HCT116 (cell line): ENCODE measurements around the gene WDR44.

Experiments used
- CBX3 ChIP-seq: IDR thresholded peaks from 2 replicates; pipeline ENCODE4 v1.6.1; 2012; ENCODE audit warnings: low read depth
- ELF1 ChIP-seq: IDR thresholded peaks from 2 replicates; pipeline ENCODE4 v1.6.1; 2012; ENCODE audit warnings: low read depth, borderline replicate concordance
- EZH2 ChIP-seq: fragments of 200-600 bp; sonication (generic); IDR thresholded peaks from 2 replicates; pipeline ENCODE4 v1.6.1; 2017; ENCODE audit warnings: antibody characterized with exemption, mixed run types
- POLR2A ChIP-seq: IDR thresholded peaks from 2 replicates; pipeline ENCODE4 v1.7.0; 2011; ENCODE audit warnings: borderline replicate concordance; ENCODE audit not compliant: insufficient read depth, insufficient read length; ENCODE audit errors: extremely low read depth
- TF ChIP-seq, protein P1 (sequence below): IDR thresholded peaks from 2 replicates; pipeline ENCODE4 v1.6.1; 2011; ENCODE audit warnings: mild to moderate bottlenecking, low read length, moderate library complexity; ENCODE audit not compliant: insufficient replicate concordance; ENCODE audit errors: extremely low read depth

DNA sequence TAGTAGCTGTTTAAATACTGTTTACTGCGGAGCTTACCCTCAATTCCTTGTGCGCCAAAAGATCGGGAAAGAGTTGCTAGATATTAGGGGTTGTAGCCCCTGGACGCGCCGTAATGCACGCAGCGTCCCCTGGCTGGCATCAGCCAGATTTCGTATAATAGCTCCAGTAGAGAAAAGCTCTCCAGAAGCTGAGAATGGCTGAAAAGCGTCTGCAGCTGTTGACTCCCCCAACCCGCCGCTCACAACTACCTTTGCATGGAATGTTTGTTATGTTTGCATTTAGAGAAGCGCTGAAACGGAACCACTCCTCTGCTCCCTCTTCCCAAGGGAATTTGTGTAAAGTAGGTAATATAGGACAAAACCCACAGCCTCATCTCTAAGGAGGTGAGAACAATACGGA, 153.4 kb downstream of the WDR44 start:
- TF ChIP-seq, protein P1, sequence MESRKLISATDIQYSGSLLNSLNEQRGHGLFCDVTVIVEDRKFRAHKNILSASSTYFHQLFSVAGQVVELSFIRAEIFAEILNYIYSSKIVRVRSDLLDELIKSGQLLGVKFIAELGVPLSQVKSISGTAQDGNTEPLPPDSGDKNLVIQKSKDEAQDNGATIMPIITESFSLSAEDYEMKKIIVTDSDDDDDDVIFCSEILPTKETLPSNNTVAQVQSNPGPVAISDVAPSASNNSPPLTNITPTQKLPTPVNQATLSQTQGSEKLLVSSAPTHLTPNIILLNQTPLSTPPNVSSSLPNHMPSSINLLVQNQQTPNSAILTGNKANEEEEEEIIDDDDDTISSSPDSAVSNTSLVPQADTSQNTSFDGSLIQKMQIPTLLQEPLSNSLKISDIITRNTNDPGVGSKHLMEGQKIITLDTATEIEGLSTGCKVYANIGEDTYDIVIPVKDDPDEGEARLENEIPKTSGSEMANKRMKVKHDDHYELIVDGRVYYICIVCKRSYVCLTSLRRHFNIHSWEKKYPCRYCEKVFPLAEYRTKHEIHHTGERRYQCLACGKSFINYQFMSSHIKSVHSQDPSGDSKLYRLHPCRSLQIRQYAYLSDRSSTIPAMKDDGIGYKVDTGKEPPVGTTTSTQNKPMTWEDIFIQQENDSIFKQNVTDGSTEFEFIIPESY, result no peak
- TF ChIP-seq ELF1 (no peak), CBX3 (no peak), POLR2A (no peak), EZH2 (no peak)
